Measurements from ENCODE around the gene SPEF2. TPM values are rescaled to one million over a fixed set of nuclear protein-coding genes. Genes with fewer than 3 reads are reported as not detected.
"Not testable (repeated sequence)": the region's sequence is repeated elsewhere in the genome, so short reads cannot be mapped to it uniquely, and the experiment has no call there.

SPEF2 gene
- total RNA-seq, 1 experiment from 2014 or later = 4.2 TPM

DNA sequence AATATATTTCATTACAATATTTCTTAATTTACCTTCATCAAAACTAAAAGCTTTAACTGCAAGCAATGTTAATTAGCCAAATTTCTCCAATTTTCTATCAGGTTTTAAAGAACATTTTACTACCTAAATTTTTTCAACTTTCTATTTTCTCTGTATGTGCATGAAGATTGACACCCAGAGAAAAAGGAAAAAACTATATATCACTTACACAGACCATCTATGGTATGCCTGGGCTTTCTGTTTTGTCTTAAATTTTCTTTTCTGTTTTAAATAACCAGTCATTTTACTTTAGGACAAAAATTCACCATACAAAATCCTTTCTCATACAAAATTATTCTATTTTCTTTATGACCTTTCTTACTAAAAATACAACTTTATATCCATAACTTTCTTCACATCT, 225.2 kb downstream of the SPEF2 start:
- Histone ChIP-seq H3K4me3 (no peak overlapping the region), H3K27me3 (no peaks in the 10 kb centered on the region), H3K36me3 (no peaks in the 10 kb centered on the region), H3K9me3 (peaks cover 33% of the 10 kb centered on the region)
- DNase-seq = no peak

DNA sequence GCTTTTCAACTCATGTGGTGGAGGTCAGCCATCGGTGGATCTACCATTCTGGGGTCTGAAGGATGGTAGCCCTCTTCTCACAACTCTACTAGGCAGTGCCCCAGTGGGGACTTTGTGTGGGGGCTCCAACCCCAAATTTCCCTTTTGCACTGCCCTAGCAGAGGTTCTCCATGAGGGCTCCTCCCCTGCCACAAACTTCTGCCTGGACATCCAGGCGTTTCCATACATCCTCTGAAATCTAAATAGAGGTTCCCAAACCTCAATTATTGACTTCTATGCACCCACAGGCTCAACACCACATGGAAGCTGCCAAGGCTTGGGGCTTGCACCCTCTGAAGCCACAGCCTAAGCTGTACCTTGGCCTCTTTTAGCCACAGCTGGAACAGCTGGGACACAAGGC, 227.8 kb downstream of the SPEF2 start:
- not testable (repeated sequence) for H3K27me3 ChIP-seq, H3K36me3 ChIP-seq, H3K4me3 ChIP-seq, DNase-seq
- peaks cover 38% of the 10 kb centered on the region for H3K9me3 ChIP-seq

DNA sequence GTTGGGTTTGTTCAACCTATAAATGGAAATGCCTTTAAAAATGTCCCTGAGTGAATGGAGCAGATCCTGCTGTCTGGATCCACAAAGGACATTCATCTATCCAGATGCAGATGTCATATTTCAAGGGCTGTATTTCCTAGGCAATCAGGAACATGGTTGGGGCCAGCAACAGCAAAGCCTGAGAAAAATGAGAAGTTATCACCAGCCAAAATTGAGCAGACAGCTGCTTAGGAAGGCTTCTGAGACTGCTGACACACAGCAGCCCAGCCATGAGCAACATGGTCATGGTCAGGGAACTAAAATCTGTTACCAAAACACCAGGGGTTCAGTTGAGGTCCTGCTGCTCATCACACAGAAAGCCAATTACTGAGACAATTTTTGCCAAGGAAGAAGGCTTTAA, 229.8 kb downstream of the SPEF2 start:
- no peak for DNase-seq
- H3K9me3 ChIP-seq = peaks cover 37% of the 10 kb centered on the region
- H3K4me3 ChIP-seq = no peak overlapping the region
- no peaks in the 10 kb centered on the region for H3K27me3 ChIP-seq
- H3K36me3 ChIP-seq = no peaks in the 10 kb centered on the region

GRCh38 chr5:35847961-35848360, 230.3 kb downstream of the SPEF2 start:
- Histone ChIP-seq H3K27me3 (no peaks in the 10 kb centered on the region), H3K4me3 (no peak overlapping the region), H3K36me3 (no peaks in the 10 kb centered on the region), H3K9me3 (peaks cover 33% of the 10 kb centered on the region)
- no peak for DNase-seq

DNA sequence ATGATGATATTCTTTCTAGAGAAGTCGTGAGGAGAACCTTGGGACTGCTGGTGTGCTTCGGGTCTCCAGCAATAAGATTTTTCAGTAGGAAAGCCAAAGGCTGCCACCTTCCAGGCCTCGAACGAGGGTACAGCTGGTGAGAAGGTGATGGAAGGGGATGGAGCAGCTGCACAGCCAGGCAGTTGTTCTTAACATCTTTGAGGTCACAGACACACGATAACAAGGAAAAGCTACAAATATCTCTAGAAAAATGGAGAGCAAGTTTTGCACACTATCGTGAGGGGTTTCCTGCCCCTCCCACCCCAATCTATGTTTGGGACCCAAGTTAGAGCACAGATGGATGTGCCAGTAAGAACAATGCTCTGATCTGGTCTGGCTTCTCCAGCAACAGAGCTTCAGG, 232.2 kb downstream of the SPEF2 start:
- Histone ChIP-seq H3K27me3 (no peaks in the 10 kb centered on the region), H3K36me3 (no peaks in the 10 kb centered on the region), H3K9me3 (peaks cover 25% of the 10 kb centered on the region), H3K4me3 (no peak overlapping the region)
- no peak for DNase-seq

GRCh38 chr5:35850967-35851680, 233.5 kb downstream of the SPEF2 start:
- no peak for DNase-seq
- Histone ChIP-seq H3K9me3 (peaks cover 12% of the 10 kb centered on the region), H3K27me3 (no peaks in the 10 kb centered on the region), H3K4me3 (peak overlapping the region; percentile 46), H3K36me3 (no peaks in the 10 kb centered on the region)

DNA sequence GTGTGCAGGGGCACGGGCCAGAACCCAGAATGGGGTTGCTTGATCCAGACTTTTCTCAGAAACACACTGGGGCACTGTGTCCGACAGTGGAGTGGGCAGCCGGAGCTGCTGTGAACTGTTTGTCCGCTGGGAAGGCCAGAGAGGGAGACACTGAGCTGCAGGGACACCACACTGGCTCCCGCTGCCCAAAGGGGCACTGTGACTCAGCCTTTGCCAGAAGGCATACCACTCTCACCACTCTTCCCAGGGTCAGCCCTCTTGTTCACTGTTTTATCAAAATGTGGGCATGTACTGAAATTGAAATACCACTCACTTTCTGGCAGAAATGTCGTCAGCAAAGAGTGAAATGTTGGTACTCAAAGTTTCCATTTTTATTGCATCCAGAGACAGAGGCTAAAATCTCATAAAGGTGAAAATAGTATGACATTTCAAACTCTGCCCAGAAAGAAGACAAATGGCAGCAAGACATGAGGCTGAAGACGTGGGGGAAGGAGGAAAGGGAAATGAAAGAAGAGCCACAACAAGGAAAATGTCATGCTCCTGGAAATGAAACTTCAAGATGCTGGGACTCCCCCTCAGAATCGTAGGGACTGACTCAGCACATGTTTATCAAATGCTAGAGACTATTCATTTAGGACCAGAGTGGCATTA, 234.5 kb downstream of the SPEF2 start:
- peak; percentile 62 for DNase-seq
- Histone ChIP-seq H3K9me3 (peaks cover 12% of the 10 kb centered on the region), H3K4me3 (no peak overlapping the region), H3K36me3 (no peaks in the 10 kb centered on the region), H3K27me3 (no peaks in the 10 kb centered on the region)

GRCh38 chr5:35852773-35853172, 235.1 kb downstream of the SPEF2 start:
- Histone ChIP-seq H3K4me3 (no peak overlapping the region), H3K36me3 (no peaks in the 10 kb centered on the region), H3K27me3 (no peaks in the 10 kb centered on the region), H3K9me3 (peaks cover 6% of the 10 kb centered on the region)
- no peak for DNase-seq

GRCh38 chr5:35853631-35854030, 236.0 kb downstream of the SPEF2 start:
- H3K36me3 ChIP-seq = no peaks in the 10 kb centered on the region
- no peak for DNase-seq
- no peak overlapping the region for H3K4me3 ChIP-seq
- H3K27me3 ChIP-seq = no peaks in the 10 kb centered on the region
- no peaks in the 10 kb centered on the region for H3K9me3 ChIP-seq

DNA sequence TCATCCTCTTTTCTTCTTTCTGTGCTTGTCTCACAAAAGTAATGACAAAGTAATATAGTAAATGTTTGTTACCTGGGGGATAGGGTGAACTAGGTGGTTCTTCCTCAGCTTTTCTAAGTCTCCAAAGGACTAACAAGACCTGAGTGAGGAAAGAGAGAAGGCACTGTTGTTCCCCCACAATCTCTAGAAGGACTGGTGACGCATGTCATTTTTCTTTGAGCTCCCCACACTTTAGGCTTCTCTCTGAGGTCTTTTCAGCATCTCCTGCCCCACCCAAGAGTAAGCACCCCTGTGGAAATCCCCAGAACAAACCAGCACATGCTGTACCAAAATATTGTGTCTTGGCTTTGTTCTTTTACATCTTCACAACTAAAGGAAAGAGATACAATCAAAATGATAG, 236.6 kb downstream of the SPEF2 start:
- Histone ChIP-seq H3K36me3 (no peaks in the 10 kb centered on the region), H3K9me3 (no peaks in the 10 kb centered on the region), H3K27me3 (no peaks in the 10 kb centered on the region), H3K4me3 (no peak overlapping the region)
- no peak for DNase-seq

- Histone ChIP-seq H3K9me3 (no peaks in the 10 kb centered on the region), H3K36me3 (no peaks in the 10 kb centered on the region), H3K27me3 (no peaks in the 10 kb centered on the region), H3K4me3 (no peak overlapping the region)
- no peak for DNase-seq
These were observed 237.5 kb downstream of the SPEF2 start for GRCh38 chr5:35855187-35855586.

DNA sequence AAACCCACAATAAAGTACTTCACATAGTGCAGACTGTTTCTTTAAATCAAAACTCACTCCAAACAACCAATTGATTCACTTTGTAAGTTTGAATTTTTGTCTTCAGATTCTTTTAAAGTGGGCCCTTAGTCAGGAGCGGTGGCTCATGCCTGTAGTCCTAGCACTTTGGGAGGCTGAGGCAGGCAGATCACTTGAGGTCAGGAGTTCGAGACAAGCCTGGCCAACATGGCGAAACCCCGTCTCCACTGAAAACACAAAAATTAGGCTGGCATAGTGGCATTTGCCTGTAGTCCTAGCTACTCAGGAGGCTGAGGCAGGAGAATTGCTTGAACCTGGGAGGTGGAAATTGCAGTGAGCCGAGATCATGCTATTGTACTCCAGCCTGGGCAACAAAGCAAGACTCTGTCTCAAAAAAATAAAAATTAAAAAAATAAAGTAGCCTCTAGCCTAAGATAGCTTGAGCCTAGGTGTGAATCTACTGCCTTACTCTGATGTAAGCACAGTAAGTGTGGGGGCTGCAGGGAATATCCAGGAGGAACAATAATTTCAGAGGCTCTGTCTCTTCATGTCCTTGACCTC, 238.6 kb downstream of the SPEF2 start:
- H3K27me3 ChIP-seq, H3K9me3 ChIP-seq, H3K36me3 ChIP-seq, H3K4me3 ChIP-seq, DNase-seq: not testable (repeated sequence)

DNA sequence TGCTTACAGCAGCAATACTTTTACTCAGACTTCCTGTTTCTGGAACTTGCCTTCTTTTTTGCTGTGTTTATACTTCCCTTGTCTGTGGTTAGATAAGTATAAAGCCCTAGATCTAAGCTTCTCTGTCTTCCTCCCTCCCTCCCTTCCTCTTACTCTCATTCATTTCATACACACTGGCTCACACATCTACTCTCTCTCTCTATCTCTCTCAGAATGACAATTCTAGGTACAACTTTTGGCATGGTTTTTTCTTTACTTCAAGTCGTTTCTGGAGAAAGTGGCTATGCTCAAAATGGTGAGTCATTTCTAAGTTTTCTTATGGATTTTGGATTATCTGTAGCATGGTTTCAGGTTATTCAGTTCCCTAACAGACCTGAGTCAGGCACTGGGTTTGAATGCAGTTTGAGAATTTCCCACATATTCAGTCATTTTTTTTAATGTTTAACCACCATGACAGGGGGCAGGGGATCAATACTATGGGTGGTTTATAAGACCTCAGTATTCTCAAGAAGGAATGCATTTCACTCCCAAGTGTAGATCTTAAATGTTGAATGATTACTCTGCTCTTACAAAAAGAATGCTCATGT, 239.2 kb downstream of the SPEF2 start, which contains the start of gene IL7R:
TSS of gene IL7R (plus strand) at position 127 of the 587 bp plus-strand sequence. CDS start at position 214, 87 bp downstream.
- H3K27me3 ChIP-seq = no peaks in the 10 kb centered on the region
- DNase-seq = no peak
- H3K36me3 ChIP-seq = peaks cover 8% of the 10 kb centered on the region
- H3K9me3 ChIP-seq = no peaks in the 10 kb centered on the region
- peak within 1 kb of the TSS; percentile 13 for H3K4me3 ChIP-seq

- Histone ChIP-seq H3K9me3 (no peaks in the 10 kb centered on the region), H3K27me3 (no peaks in the 10 kb centered on the region), H3K4me3 (peak overlapping the region; percentile 13), H3K36me3 (peaks cover 10% of the 10 kb centered on the region)
- DNase-seq = no peak
These were observed 240.0 kb downstream of the SPEF2 start for GRCh38 chr5:35857606-35858205.

- Histone ChIP-seq H3K4me3 (no peak overlapping the region), H3K27me3 (no peaks in the 10 kb centered on the region), H3K36me3 (peaks cover 10% of the 10 kb centered on the region), H3K9me3 (no peaks in the 10 kb centered on the region)
- no peak for DNase-seq
These were observed 241.5 kb downstream of the SPEF2 start for GRCh38 chr5:35859101-35859661.

- DNase-seq = peak; percentile 46
- Histone ChIP-seq H3K9me3 (no peaks in the 10 kb centered on the region), H3K36me3 (peaks cover 10% of the 10 kb centered on the region), H3K27me3 (no peaks in the 10 kb centered on the region), H3K4me3 (no peak overlapping the region)
These were observed 243.0 kb downstream of the SPEF2 start for GRCh38 chr5:35860686-35861085.

DNA sequence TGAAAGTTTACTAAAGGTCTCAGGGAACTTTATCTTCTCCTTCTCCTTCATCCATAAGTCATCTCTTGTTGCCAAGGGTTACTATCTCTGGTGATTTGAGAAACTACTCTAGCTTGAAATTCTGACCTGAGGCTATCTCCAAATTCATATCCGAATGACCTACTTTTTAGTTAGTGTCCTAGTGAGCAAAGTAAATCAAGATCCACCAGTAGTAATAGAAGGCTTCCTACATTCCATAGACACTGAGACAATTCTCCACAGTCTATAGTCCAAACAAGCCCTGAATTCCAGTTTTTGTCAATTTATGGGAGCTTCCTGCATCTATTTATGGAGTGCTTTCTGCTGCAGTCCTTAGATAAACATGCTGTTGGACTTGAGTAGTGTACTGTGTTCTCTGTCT, 244.1 kb downstream of the SPEF2 start:
- no peak for DNase-seq
- Histone ChIP-seq H3K27me3 (no peaks in the 10 kb centered on the region), H3K36me3 (peaks cover 10% of the 10 kb centered on the region), H3K9me3 (no peaks in the 10 kb centered on the region), H3K4me3 (no peak overlapping the region)

Measured in MG63 (cell line).